Gastrocnemius medialis (tissue), 4 donors: ENCODE data around the gene SYNPR.

Experiments used
- CTCF ChIP-seq, 5 experiments: fragments of 450-650 bp in 3 of 5; fragments of 200-600 bp in 2 of 5; sonication (generic) in 2 of 5; IDR thresholded peaks in 4 of 5; conservative IDR thresholded peaks in 1 of 5; 1 replicate in 4 of 5; 2 replicates in 1 of 5; pipeline ENCODE4 v1.5.1; 2016 to 2019; ENCODE audit warnings: antibody characterized with exemption in 5 of 5, mild to moderate bottlenecking in 3 of 5, moderate library complexity in 3 of 5
- POLR2A ChIP-seq, 2 donors: fragments of 450-650 bp; IDR thresholded peaks; one replicate each; pipeline ENCODE4 v1.6.1; 2017; ENCODE audit warnings: antibody characterized with exemption in 2 of 2, mild to moderate bottlenecking in 2 of 2, moderate library complexity in 2 of 2

DNA sequence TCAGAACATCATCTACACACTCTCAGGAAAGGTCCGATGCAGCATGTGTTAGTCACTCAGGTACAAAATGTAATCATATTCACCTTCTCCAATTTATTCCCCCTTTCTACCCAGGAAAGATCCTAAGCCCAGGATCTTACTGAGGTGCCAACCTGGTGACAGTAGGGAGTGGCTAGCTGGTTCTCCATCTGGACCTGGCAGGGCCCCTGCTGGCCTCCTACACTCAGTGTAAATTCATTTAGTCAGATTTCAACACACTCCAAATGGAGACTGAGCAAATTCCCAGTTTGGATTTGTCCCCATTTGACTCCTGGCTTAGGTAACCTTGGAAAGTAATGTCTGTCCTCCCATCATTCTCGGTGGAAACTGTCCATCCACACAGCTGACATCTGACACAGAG is 47.3 kb downstream of the SYNPR start:
- no peak for TF ChIP-seq CTCF (IDR thresholded peaks at IDR 0.05 in 4 of 5, conservative IDR thresholded peaks at IDR 0.05 in 1 of 5)
- no peak for TF ChIP-seq POLR2A (IDR thresholded peaks at IDR 0.05)
